Neural cell (in vitro differentiated cells): ENCODE data around the gene INSM2. TPM values are rescaled to one million over a fixed set of nuclear protein-coding genes. Genes with fewer than 3 reads are reported as not detected.

ENCODE experiments used
- H2AFZ ChIP-seq: fragments of 200-600, 300-800 bp; sonication (generic), shearing (Covaris generic); 2 replicates; pipeline ENCODE4 v1.6.0; 2014; ENCODE audit warnings: low read depth, mild to moderate bottlenecking, antibody characterized with exemption, low read length, moderate library complexity
- H3F3A ChIP-seq: fragments of 200-600 bp; shearing (Covaris generic); 2 replicates; pipeline ENCODE4 v1.6.1; 2016; ENCODE audit warnings: mild to moderate bottlenecking, moderate library complexity, mixed read lengths, antibody characterized with exemption, low read length; ENCODE audit not compliant: insufficient read depth, poor library complexity, severe bottlenecking
- H3K27ac ChIP-seq: fragments of 200-600, 300-800 bp; sonication (generic), shearing (Covaris generic); 2 replicates; pipeline ENCODE4 v1.5.1; 2014; ENCODE audit warnings: mild to moderate bottlenecking, low read length, moderate library complexity
- H3K27me3 ChIP-seq: fragments of 300-800, 200-600 bp; sonication (generic), shearing (Covaris generic); 2 replicates; pipeline ENCODE4 v1.6.0; 2014; ENCODE audit warnings: mild to moderate bottlenecking, low read depth, low read length, moderate library complexity; ENCODE audit not compliant: insufficient read depth
- H3K36me3 ChIP-seq: fragments of 300-800, 200-600 bp; sonication (generic), shearing (Covaris generic); 2 replicates; pipeline ENCODE4 v1.5.1; 2014; ENCODE audit warnings: mild to moderate bottlenecking, antibody characterized with exemption, low read length, moderate library complexity; ENCODE audit not compliant: insufficient read depth
- H3K4me2 ChIP-seq: fragments of 300-800, 200-600 bp; sonication (generic), shearing (Covaris generic); 2 replicates; pipeline ENCODE4 v1.6.0; 2014; ENCODE audit warnings: mild to moderate bottlenecking, low read length
- H3K4me3 ChIP-seq: fragments of 300-800, 200-600 bp; sonication (generic), shearing (Covaris generic); 2 replicates; pipeline ENCODE4 v1.5.1; 2014; ENCODE audit warnings: mild to moderate bottlenecking, low read length, moderate library complexity
- H3K79me2 ChIP-seq: fragments of 200-600 bp; shearing (Covaris generic); replicated peaks from 2 replicates; pipeline ENCODE4 v1.6.0; 2014; ENCODE audit warnings: mild to moderate bottlenecking, low read length, moderate library complexity; ENCODE audit not compliant: insufficient read depth
- H3K9ac ChIP-seq: fragments of 300-800, 200-600 bp; sonication (generic), shearing (Covaris generic); 2 replicates; pipeline ENCODE4 v1.6.1; 2016; ENCODE audit warnings: mild to moderate bottlenecking, low read length, mixed read lengths
- H3K9me2 ChIP-seq: fragments of 200-600 bp; shearing (Covaris generic); 2 replicates; pipeline ENCODE4 v1.6.1; 2016; ENCODE audit warnings: mild to moderate bottlenecking, low read length, mixed read lengths; ENCODE audit not compliant: insufficient read depth
- H3K9me3 ChIP-seq: fragments of 200-600, 300-800 bp; sonication (generic), shearing (Covaris generic); 2 replicates; pipeline ENCODE4 v1.6.1; 2016; ENCODE audit warnings: mild to moderate bottlenecking, mixed run types, low read length, moderate library complexity, mixed read lengths
- H4K20me1 ChIP-seq: fragments of 200-600 bp; shearing (Covaris generic); 2 replicates; pipeline ENCODE4 v1.6.1; 2016; ENCODE audit warnings: mild to moderate bottlenecking, mixed run types; ENCODE audit not compliant: insufficient read depth
- CTCF ChIP-seq: fragments of 450-650 bp; IDR thresholded peaks from 2 replicates; pipeline ENCODE4 v1.5.1; 2014; ENCODE audit warnings: antibody characterized with exemption, mild to moderate bottlenecking, moderate library complexity; ENCODE audit not compliant: poor library complexity, severe bottlenecking
- EP300 ChIP-seq: fragments of 450-650 bp; conservative IDR thresholded peaks from 2 replicates; pipeline ENCODE4 v1.6.1; 2014; ENCODE audit warnings: antibody characterized with exemption, mild to moderate bottlenecking, moderate library complexity; ENCODE audit not compliant: poor library complexity, severe bottlenecking
- EZH2 ChIP-seq: fragments of 200-600, 300-800 bp; shearing (Covaris generic), sonication (generic); IDR thresholded peaks from 2 replicates; pipeline ENCODE4 v1.6.1; 2014; ENCODE audit warnings: antibody characterized with exemption, low read length, borderline replicate concordance, mild to moderate bottlenecking; ENCODE audit not compliant: insufficient read depth, poor library complexity, severe bottlenecking
- MXI1 ChIP-seq: fragments of 450-650 bp; conservative IDR thresholded peaks from 2 replicates; pipeline ENCODE4 v1.6.1; 2014; ENCODE audit warnings: antibody characterized with exemption, mild to moderate bottlenecking; ENCODE audit not compliant: poor library complexity, severe bottlenecking
- POLR2AphosphoS5 ChIP-seq: IDR thresholded peaks from 2 replicates; pipeline ENCODE4 v1.6.1; 2012
- RAD21 ChIP-seq: fragments of 450-650 bp; conservative IDR thresholded peaks from 2 replicates; pipeline ENCODE4 v1.6.1; 2014; ENCODE audit warnings: antibody characterized with exemption, mild to moderate bottlenecking, moderate library complexity
- SMC3 ChIP-seq: fragments of 450-650 bp; conservative IDR thresholded peaks from 2 replicates; pipeline ENCODE4 v1.6.1; 2014; ENCODE audit warnings: antibody characterized with exemption, mild to moderate bottlenecking, moderate library complexity; ENCODE audit not compliant: poor library complexity
- TAF1 ChIP-seq: IDR thresholded peaks from 2 replicates; pipeline ENCODE4 v1.6.1; 2012; ENCODE audit warnings: low read depth
- polyA plus RNA-seq: library from polyadenylated mRNA; depleted of rRNA; stranded (reverse); fragments of >200 nt; gene quantifications from 2 replicates; pipeline ENCODE4 v1.2.3, GENCODE V29; 2014

Gene INSM2
- polyA plus RNA-seq, 1 donor from 2014 or later, result 2.4 TPM

- peak overlapping the region; percentile 88 for H3K4me3 ChIP-seq
- no peak overlapping the region for H3K27ac ChIP-seq
- H3K36me3 ChIP-seq, result no peaks in the 10 kb centered on the region
- H3K9me2 ChIP-seq, result no peaks in the 10 kb centered on the region
- H3K79me2 ChIP-seq, result no peaks in the 10 kb centered on the region
- H3K4me2 ChIP-seq, result no peak overlapping the region
- TF ChIP-seq EZH2 (peak; percentile 15), POLR2AphosphoS5 (no peak), EP300 (no peak), MXI1 (no peak), SMC3 (no peak)
- H2AFZ ChIP-seq, result no peak overlapping the region
- H3F3A ChIP-seq, result no peaks in the 10 kb centered on the region
- no peaks in the 10 kb centered on the region for H4K20me1 ChIP-seq
- no peaks in the 10 kb centered on the region for H3K9me3 ChIP-seq
- peaks cover 68% of the 10 kb centered on the region for H3K27me3 ChIP-seq
- peak overlapping the region; percentile 32 for H3K9ac ChIP-seq
Measured at GRCh38 chr14:35535483-35536112, 1.6 kb downstream of the INSM2 start.

- Histone ChIP-seq H3K27ac (no peak overlapping the region), H3K4me2 (no peak overlapping the region), H3K36me3 (no peaks in the 10 kb centered on the region), H3K9ac (no peak overlapping the region), H3K27me3 (peaks cover 25% of the 10 kb centered on the region), H3K9me2 (no peaks in the 10 kb centered on the region), H3K79me2 (no peaks in the 10 kb centered on the region), H2AFZ (no peak overlapping the region), H3K4me3 (no peak overlapping the region), H3F3A (no peaks in the 10 kb centered on the region), H4K20me1 (no peaks in the 10 kb centered on the region), H3K9me3 (no peaks in the 10 kb centered on the region)
- TF ChIP-seq TAF1 (no peak), EZH2 (no peak), RAD21 (no peak), SMC3 (no peak), CTCF (no peak), POLR2AphosphoS5 (no peak)
Measured at GRCh38 chr14:35539969-35540368, 6.0 kb downstream of the INSM2 start.

- Histone ChIP-seq H3K4me2 (no peak overlapping the region), H2AFZ (no peak overlapping the region), H3K9me3 (no peaks in the 10 kb centered on the region), H3K27me3 (no peaks in the 10 kb centered on the region), H3F3A (no peaks in the 10 kb centered on the region), H3K79me2 (no peaks in the 10 kb centered on the region), H3K4me3 (no peak overlapping the region), H3K36me3 (no peaks in the 10 kb centered on the region), H3K9me2 (no peaks in the 10 kb centered on the region), H3K27ac (no peak overlapping the region), H4K20me1 (no peaks in the 10 kb centered on the region), H3K9ac (no peak overlapping the region)
- TF ChIP-seq TAF1 (no peak), MXI1 (no peak), RAD21 (no peak)
Measured at GRCh38 chr14:35543006-35543405, 9.0 kb downstream of the INSM2 start.
